LNCaP clone FGC (cell line): ENCODE data around the gene TCEANC2.

Experiments
- DNase-seq: peaks from one replicate; pipeline ENCODE4 v3.0.0-alpha.2; 2011; ENCODE audit warnings: low read depth
- H3K4me3 ChIP-seq: 2 replicates; pipeline ENCODE4 v1.5.1; 2011; ENCODE audit warnings: mild to moderate bottlenecking, low read depth, low read length, control low read depth
- TF ChIP-seq, protein P1 (sequence below): IDR thresholded peaks from 2 replicates; pipeline ENCODE4 v1.5.1; 2012; ENCODE audit warnings: mild to moderate bottlenecking; ENCODE audit not compliant: control insufficient read depth, insufficient read depth; ENCODE audit errors: extremely low read depth

The TCEANC2 gene

GRCh38 chr1:54010415-54011117 lies 42.8 kb upstream of the TCEANC2 start:
- DNase-seq, result no peak
- no peak overlapping the region for H3K4me3 ChIP-seq
- TF ChIP-seq, protein P1, sequence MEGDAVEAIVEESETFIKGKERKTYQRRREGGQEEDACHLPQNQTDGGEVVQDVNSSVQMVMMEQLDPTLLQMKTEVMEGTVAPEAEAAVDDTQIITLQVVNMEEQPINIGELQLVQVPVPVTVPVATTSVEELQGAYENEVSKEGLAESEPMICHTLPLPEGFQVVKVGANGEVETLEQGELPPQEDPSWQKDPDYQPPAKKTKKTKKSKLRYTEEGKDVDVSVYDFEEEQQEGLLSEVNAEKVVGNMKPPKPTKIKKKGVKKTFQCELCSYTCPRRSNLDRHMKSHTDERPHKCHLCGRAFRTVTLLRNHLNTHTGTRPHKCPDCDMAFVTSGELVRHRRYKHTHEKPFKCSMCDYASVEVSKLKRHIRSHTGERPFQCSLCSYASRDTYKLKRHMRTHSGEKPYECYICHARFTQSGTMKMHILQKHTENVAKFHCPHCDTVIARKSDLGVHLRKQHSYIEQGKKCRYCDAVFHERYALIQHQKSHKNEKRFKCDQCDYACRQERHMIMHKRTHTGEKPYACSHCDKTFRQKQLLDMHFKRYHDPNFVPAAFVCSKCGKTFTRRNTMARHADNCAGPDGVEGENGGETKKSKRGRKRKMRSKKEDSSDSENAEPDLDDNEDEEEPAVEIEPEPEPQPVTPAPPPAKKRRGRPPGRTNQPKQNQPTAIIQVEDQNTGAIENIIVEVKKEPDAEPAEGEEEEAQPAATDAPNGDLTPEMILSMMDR, result no peak

DNA sequence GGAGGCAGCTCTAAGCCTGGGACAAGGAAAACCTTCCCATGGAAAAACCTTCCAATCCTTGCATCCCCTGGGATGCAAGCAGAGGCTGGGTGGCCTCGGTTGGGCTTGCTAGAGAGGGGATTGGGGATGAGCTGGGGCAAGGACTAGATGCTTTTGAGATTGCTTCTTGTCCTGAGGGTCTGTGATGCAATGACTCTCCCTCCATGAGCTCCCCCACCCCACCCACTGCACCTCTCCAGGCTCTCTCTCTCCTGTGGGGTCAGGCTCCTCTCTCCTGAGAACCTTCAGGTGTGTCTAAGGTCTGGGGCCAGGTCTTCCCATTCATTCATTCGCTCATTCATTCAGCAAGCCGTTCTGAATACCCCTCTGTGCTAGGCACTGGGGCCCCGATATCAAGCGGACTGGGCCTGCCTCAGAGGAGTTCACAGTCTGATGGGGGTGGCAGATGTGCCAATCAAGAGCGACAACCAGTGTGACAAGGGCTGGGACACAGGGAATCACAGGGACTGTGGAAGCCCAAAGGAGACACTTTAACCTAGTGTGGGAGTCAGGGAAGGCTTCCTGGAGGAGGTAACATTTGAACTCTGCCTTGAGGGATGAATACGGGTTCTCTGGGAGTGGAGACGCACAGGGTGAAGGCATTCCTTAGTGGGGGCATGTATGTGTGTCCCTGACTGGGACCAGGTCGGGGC lies 41.9 kb upstream of the TCEANC2 start:
- DNase-seq, result no peak

DNA sequence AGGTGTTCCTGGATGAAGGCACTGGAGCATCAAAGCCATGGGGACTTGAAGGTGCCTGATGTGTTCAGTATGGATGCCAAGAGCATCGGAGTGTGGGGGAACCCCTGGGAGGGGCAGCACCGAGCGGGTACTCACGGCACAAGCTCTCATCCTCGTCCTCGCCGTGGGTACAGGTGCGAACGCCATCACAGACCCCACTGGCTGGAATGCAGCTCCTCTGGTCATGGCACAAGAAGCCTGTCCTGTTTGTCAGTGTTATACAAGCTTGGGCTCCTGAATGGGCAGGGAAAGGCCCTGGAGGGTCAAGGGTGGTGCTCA lies 41.4 kb upstream of the TCEANC2 start:
- TF ChIP-seq, protein P1, result no peak
- no peak overlapping the region for H3K4me3 ChIP-seq

More for the DNA sequence above, 41.9 kb upstream of the TCEANC2 start:
- TF ChIP-seq, protein P1, result no peak
- no peak overlapping the region for H3K4me3 ChIP-seq

DNA sequence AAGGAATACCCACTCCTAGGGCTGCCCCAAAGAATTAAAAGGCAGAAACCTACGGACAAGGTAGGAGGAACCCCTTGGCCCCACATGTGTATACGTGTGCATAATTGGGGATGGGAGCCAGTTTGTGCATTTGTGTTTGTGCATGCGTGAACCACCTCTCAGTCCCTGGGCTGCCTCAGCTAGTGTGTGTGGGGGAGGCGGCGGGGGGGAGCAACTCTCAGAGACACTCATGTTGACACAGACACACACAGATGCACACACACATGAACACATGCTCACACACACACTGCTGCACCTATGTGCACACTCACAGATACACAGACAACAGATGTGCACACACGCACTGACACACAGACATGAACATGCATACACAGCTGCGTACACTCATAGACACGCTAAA lies 40.5 kb upstream of the TCEANC2 start:
- TF ChIP-seq, protein P1, result no peak
- DNase-seq, result no peak

More for the DNA sequence above, 41.4 kb upstream of the TCEANC2 start:
- DNase-seq, result no peak

GRCh38 chr1:54013393-54014008 lies 39.9 kb upstream of the TCEANC2 start:
- TF ChIP-seq, protein P1, result no peak
- no peak for DNase-seq
- no peak overlapping the region for H3K4me3 ChIP-seq

More for the DNA sequence above, 40.5 kb upstream of the TCEANC2 start:
- H3K4me3 ChIP-seq, result no peak overlapping the region

DNA sequence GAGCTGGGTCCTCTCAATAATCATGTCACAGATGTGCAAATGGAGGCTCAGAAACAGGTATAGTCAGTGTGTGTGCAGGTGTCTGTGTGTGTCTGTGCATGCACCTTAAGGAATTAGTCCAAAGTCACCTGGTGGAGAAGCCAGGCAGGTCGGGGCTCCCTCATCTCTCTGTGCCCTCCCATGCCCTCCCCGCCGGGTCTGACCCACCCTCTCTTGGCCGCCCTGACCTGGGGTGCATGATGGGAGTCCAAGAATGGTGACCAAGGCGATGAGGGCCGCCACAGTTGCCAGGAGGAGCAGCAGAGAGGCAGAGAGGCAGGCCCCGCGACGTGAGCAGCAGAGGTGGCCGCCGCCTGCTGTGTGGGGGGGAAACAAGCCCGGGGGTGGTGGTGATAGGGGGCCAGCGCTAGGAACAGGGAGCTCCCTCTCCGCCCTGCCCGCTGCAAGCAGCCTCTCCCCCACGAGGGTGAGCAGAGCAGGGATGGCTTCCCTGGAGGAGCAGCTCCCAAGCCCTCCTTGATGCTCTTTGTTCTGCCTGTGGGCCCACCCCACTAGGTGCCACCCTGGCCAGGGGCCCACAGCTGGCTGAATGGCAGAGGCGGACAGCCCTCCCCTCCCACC lies 39.3 kb upstream of the TCEANC2 start:
- TF ChIP-seq, protein P1, result no peak
- DNase-seq, result no peak
- no peak overlapping the region for H3K4me3 ChIP-seq
